Gastrocnemius medialis (tissue), 4 donors: Measurements from ENCODE around the gene AGPS. TPM values are rescaled to one million over a fixed set of nuclear protein-coding genes. Genes with fewer than 3 reads are reported as not detected.

ENCODE experiments used
- ATAC-seq, 2 donors: fragments of 150-250 bp; one replicate each; pipeline ENCODE4 v1.9.1; 2016
- DNase-seq, 2 donors: peaks; one replicate each; pipeline ENCODE4 v3.0.0-alpha.2; 2019
- H3K27ac ChIP-seq, 4 donors: fragments of 200-600 bp; sonication (generic); 1 replicate in 1 of 4; 2 replicates in 3 of 4; pipeline ENCODE4 v1.5.1; 2016 to 2018; ENCODE audit warnings: mild to moderate bottlenecking in 2 of 4, moderate library complexity in 1 of 4
- H3K27me3 ChIP-seq, 3 donors: fragments of 200-600 bp; sonication (generic) in 2 of 3; 1 replicate in 1 of 3; 2 replicates in 2 of 3; pipeline versions ENCODE4 v1.5.1 to v1.6.0; 2016 to 2019; ENCODE audit warnings: mild to moderate bottlenecking in 1 of 3, moderate library complexity in 1 of 3
- H3K36me3 ChIP-seq, 2 donors: fragments of 200-600 bp; sonication (generic) in 1 of 2; one replicate each; pipeline ENCODE4 v1.5.1; 2017 to 2018
- H3K4me1 ChIP-seq, 2 donors: fragments of 200-600 bp; sonication (generic) in 1 of 2; one replicate each; pipeline ENCODE4 v1.5.1; 2016 to 2017; ENCODE audit warnings: mild to moderate bottlenecking in 2 of 2
- H3K4me3 ChIP-seq, 4 donors: fragments of 200-600 bp; sonication (generic) in 3 of 4; 1 replicate in 1 of 4; 2 replicates in 3 of 4; pipeline ENCODE4 v1.5.1; 2016 to 2019; ENCODE audit warnings: mild to moderate bottlenecking in 2 of 4
- H3K9me3 ChIP-seq, 3 donors: fragments of 200-600 bp; sonication (generic) in 2 of 3; 1 replicate in 1 of 3; 2 replicates in 2 of 3; pipeline ENCODE4 v1.5.1; 2016 to 2019
- POLR2A ChIP-seq, 2 donors: fragments of 450-650 bp; IDR thresholded peaks; one replicate each; pipeline ENCODE4 v1.6.1; 2017; ENCODE audit warnings: antibody characterized with exemption in 2 of 2, mild to moderate bottlenecking in 2 of 2, moderate library complexity in 2 of 2
- in situ Hi-C, 4 donors: fragments of 200-750 bp; cut with MboI; loops; one replicate each; pipeline versions ENCODE4 v1.15.0 to v1.8.0; 2017; ENCODE audit warnings: low sequenced_read_pairs in 4 of 4
- intact Hi-C: fragments of 100-400 bp; cut with DNase I; formaldehyde crosslinking; loops from one replicate; pipeline ENCODE4 v1.15.1; 2023; ENCODE audit warnings: low total_unique reads
- total RNA-seq, 4 donors: library from RNA; depleted of rRNA; stranded (reverse); fragments of >200 nt; gene quantifications; one replicate each; pipeline versions ENCODE4 v1.1.0 to v1.2.3, GENCODE V29; 2016
- TF ChIP-seq, protein P1 (sequence below), 5 experiments: fragments of 450-650 bp in 3 of 5; fragments of 200-600 bp in 2 of 5; sonication (generic) in 2 of 5; IDR thresholded peaks in 4 of 5; conservative IDR thresholded peaks in 1 of 5; 1 replicate in 4 of 5; 2 replicates in 1 of 5; pipeline ENCODE4 v1.5.1; 2016 to 2019; ENCODE audit warnings: antibody characterized with exemption in 5 of 5, mild to moderate bottlenecking in 3 of 5, moderate library complexity in 3 of 5

Gene AGPS
- total RNA-seq, 4 donors from 2014 or later: 23.1 to 30.9 (median 26.2) TPM

- ATAC-seq (no peak), DNase-seq (no peak)
- no peaks in the 10 kb centered on the region for H3K36me3 ChIP-seq
- intact Hi-C loops: no loop called here
- H3K27me3 ChIP-seq: no peaks in the 10 kb centered on the region
- peaks cover 5% of the 10 kb centered on the region in 2 donors for H3K4me1 ChIP-seq
- in situ Hi-C loops: loop anchor here in 1 of 4 donors (10.0 kb wide), 1 partner anchor 69 kb away; no protein-coding TSS in a partner anchor
- H3K9me3 ChIP-seq: no peaks in the 10 kb centered on the region
- H3K4me3 ChIP-seq: no peak overlapping the region
- H3K27ac ChIP-seq: no peak overlapping the region
- TF ChIP-seq, protein P1, sequence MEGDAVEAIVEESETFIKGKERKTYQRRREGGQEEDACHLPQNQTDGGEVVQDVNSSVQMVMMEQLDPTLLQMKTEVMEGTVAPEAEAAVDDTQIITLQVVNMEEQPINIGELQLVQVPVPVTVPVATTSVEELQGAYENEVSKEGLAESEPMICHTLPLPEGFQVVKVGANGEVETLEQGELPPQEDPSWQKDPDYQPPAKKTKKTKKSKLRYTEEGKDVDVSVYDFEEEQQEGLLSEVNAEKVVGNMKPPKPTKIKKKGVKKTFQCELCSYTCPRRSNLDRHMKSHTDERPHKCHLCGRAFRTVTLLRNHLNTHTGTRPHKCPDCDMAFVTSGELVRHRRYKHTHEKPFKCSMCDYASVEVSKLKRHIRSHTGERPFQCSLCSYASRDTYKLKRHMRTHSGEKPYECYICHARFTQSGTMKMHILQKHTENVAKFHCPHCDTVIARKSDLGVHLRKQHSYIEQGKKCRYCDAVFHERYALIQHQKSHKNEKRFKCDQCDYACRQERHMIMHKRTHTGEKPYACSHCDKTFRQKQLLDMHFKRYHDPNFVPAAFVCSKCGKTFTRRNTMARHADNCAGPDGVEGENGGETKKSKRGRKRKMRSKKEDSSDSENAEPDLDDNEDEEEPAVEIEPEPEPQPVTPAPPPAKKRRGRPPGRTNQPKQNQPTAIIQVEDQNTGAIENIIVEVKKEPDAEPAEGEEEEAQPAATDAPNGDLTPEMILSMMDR (IDR thresholded peaks at IDR 0.05 in 4 of 5, conservative IDR thresholded peaks at IDR 0.05 in 1 of 5): no peak
- no peak for TF ChIP-seq POLR2A (IDR thresholded peaks at IDR 0.05)
Measured at GRCh38 chr2:177556153-177556552, 163.6 kb downstream of the AGPS start.

DNA sequence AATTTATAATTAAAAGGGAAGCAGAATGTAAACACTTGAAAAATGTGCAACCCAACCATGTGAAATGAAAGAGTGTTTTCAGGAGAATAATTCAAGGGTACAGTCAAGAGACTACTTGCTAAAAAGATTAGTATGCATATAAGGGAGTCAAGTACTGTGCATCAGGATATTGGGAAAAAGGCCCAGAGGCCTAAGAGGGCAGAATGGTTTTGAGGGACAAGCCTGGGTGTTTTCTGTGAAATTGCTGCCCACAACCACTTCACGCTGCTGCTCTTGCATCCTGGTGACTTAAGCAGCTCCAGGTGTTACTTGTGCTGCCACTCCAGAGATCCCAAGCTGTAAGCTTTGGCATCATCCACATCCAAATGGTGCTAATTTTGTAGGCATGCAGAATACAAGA, 165.2 kb downstream of the AGPS start:
- no peaks in the 10 kb centered on the region for H3K9me3 ChIP-seq
- in situ Hi-C loops (loop anchor here in 1 of 4 donors (10.0 kb wide), 1 partner anchor 67 kb away; no protein-coding TSS in a partner anchor), intact Hi-C loops (no loop called here)
- no peak for TF ChIP-seq POLR2A (IDR thresholded peaks at IDR 0.05)
- TF ChIP-seq, protein P1 (IDR thresholded peaks at IDR 0.05 in 4 of 5, conservative IDR thresholded peaks at IDR 0.05 in 1 of 5): no peak
- H3K27ac ChIP-seq: no peak overlapping the region
- H3K4me3 ChIP-seq: no peak overlapping the region
- no peaks in the 10 kb centered on the region for H3K36me3 ChIP-seq
- peaks cover 5% of the 10 kb centered on the region in 2 donors for H3K4me1 ChIP-seq
- DNase-seq (no peak), ATAC-seq (no peak)
- H3K27me3 ChIP-seq: no peaks in the 10 kb centered on the region

- no peak for TF ChIP-seq POLR2A (IDR thresholded peaks at IDR 0.05)
- TF ChIP-seq, protein P1 (IDR thresholded peaks at IDR 0.05 in 4 of 5, conservative IDR thresholded peaks at IDR 0.05 in 1 of 5): no peak
- intact Hi-C loops (no loop called here), in situ Hi-C loops (loop anchor here in 1 of 4 donors (10.0 kb wide), 1 partner anchor 65 kb away; no protein-coding TSS in a partner anchor)
- no peaks in the 10 kb centered on the region for H3K36me3 ChIP-seq
- H3K27me3 ChIP-seq: no peaks in the 10 kb centered on the region
- H3K9me3 ChIP-seq: no peaks in the 10 kb centered on the region
- no peak for ATAC-seq
- no peaks in the 10 kb centered on the region for H3K4me1 ChIP-seq
- H3K27ac ChIP-seq: no peak overlapping the region
- H3K4me3 ChIP-seq: no peak overlapping the region
- DNase-seq: no peak
Measured at GRCh38 chr2:177559638-177560037, 167.1 kb downstream of the AGPS start.

DNA sequence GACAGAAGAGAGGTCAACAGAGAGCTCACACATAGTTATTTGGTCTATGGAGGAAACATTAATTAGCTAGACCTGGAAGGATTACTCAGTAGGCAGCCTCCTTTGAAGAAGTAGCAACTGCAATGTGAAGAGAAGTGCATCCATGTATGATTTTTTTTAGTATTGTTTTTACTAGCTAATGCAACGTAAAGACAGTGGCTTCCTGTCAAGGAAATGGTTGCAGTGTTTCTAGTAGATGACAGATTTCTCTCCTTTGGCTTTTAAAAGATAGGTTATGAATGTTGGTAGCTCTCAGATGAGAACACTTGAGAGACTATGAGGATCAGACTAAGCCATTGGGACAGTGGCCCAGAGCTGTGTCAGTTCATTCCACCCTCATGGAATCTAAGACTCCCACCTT, 175.8 kb downstream of the AGPS start:
- Histone ChIP-seq H3K4me3 (no peak overlapping the region), H3K27ac (no peak overlapping the region), H3K9me3 (no peaks in the 10 kb centered on the region), H3K27me3 (no peaks in the 10 kb centered on the region), H3K36me3 (no peaks in the 10 kb centered on the region), H3K4me1 (no peaks in the 10 kb centered on the region)
- intact Hi-C loops: no loop called here
- in situ Hi-C loops: no loop called here
- TF ChIP-seq POLR2A (IDR thresholded peaks at IDR 0.05): no peak
- TF ChIP-seq, protein P1 (IDR thresholded peaks at IDR 0.05 in 4 of 5, conservative IDR thresholded peaks at IDR 0.05 in 1 of 5): no peak
- ATAC-seq: no peak
- DNase-seq: no peak

DNA sequence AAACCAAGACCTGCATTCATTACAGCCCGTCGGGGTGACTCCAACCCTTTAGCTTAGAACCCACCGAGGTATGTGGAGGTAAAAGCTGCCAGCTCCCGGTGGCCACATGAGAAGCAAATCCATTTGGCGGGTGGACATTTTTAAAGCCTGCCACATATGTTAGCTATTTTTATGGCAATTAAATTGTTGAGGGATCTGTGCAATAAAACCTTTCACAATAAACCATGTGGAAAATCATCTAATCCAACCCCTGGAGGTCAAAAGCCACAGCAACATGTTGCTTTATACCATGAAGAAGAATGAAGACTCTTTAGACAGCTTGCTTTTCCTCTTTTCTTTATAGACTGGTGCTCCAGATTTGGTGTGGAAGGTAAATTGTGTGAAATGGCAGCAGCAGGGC, 176.3 kb downstream of the AGPS start:
- ATAC-seq: no peak
- in situ Hi-C loops (no loop called here), intact Hi-C loops (no loop called here)

More for the DNA sequence above, 176.3 kb downstream of the AGPS start:
- Histone ChIP-seq H3K9me3 (no peaks in the 10 kb centered on the region), H3K27me3 (no peaks in the 10 kb centered on the region), H3K4me3 (no peak overlapping the region), H3K36me3 (no peaks in the 10 kb centered on the region), H3K4me1 (no peaks in the 10 kb centered on the region), H3K27ac (no peak overlapping the region)
- DNase-seq: no peak
- TF ChIP-seq, protein P1 (IDR thresholded peaks at IDR 0.05 in 4 of 5, conservative IDR thresholded peaks at IDR 0.05 in 1 of 5): no peak
- TF ChIP-seq POLR2A (IDR thresholded peaks at IDR 0.05): no peak
